ENCODE results near the gene ANKS3. TPM values are rescaled to one million over a fixed set of nuclear protein-coding genes. Genes with fewer than 3 reads are reported as not detected.

Gene ANKS3
- total and polyA plus RNA-seq, 2 donors from 2014 or later: 20.7 to 27.6 TPM

GRCh38 chr16:4693956-4694641 is 40.0 kb downstream of the ANKS3 start:
- TF ChIP-seq, protein P1, sequence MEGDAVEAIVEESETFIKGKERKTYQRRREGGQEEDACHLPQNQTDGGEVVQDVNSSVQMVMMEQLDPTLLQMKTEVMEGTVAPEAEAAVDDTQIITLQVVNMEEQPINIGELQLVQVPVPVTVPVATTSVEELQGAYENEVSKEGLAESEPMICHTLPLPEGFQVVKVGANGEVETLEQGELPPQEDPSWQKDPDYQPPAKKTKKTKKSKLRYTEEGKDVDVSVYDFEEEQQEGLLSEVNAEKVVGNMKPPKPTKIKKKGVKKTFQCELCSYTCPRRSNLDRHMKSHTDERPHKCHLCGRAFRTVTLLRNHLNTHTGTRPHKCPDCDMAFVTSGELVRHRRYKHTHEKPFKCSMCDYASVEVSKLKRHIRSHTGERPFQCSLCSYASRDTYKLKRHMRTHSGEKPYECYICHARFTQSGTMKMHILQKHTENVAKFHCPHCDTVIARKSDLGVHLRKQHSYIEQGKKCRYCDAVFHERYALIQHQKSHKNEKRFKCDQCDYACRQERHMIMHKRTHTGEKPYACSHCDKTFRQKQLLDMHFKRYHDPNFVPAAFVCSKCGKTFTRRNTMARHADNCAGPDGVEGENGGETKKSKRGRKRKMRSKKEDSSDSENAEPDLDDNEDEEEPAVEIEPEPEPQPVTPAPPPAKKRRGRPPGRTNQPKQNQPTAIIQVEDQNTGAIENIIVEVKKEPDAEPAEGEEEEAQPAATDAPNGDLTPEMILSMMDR (IDR thresholded peaks at IDR 0.05; ENCODE audit: borderline replicate concordance, extremely low read depth, insufficient read depth): no peak
- Histone ChIP-seq H3K36me3 (ENCODE audit: control insufficient read depth in 2 of 3, insufficient read depth in 3 of 3, low read length in 3 of 3) (peaks cover 2 to 16% (median 6%) of the 10 kb centered on the region in 3 donors), H3K9me3 (ENCODE audit: control insufficient read depth in 2 of 3, insufficient read depth in 1 of 3, low read length in 3 of 3) (no peaks in the 10 kb centered on the region), H3K4me3 (ENCODE audit: low read length in 3 of 3) (peak overlapping the region; percentile 65 to 77 (median 71)), H3K9ac (ENCODE audit: low read length in 3 of 3) (peak overlapping the region; percentile 33 to 69 (median 58)), H3K4me1 (ENCODE audit: control insufficient read depth in 2 of 3, insufficient read depth in 2 of 3, low read depth in 1 of 3, low read length in 3 of 3) (peaks cover 0 to 34% (median 3%) of the 10 kb centered on the region in 3 donors), H3K27ac (ENCODE audit: low read depth in 2 of 2, low read length in 2 of 2) (peak overlapping the region; percentile 84 to 89), H3K27me3 (ENCODE audit: control insufficient read depth, insufficient read depth, low read length) (no peaks in the 10 kb centered on the region)
- FAIRE-seq (no peak), DNase-seq (peak; percentile 88 to 92 (median 91))
- intact Hi-C loops (cut with DNase I): no loop called here

- Histone ChIP-seq H3K4me3 (ENCODE audit: low read length in 3 of 3) (peak within 1 kb of the TSS; percentile 69 to 78 (median 77)), H3K4me1 (ENCODE audit: control insufficient read depth in 2 of 3, insufficient read depth in 2 of 3, low read depth in 1 of 3, low read length in 3 of 3) (peaks cover 0 to 34% (median 3%) of the 10 kb centered on the region in 3 donors), H3K27ac (ENCODE audit: low read depth in 2 of 2, low read length in 2 of 2) (peak within 1 kb of the TSS; percentile 84 to 89), H3K9me3 (ENCODE audit: control insufficient read depth in 2 of 3, insufficient read depth in 1 of 3, low read length in 3 of 3) (no peaks in the 10 kb centered on the region), H3K27me3 (ENCODE audit: control insufficient read depth, insufficient read depth, low read length) (no peaks in the 10 kb centered on the region), H3K9ac (ENCODE audit: low read length in 3 of 3) (peak within 1 kb of the TSS; percentile 51 to 73 (median 69)), H3K36me3 (ENCODE audit: control insufficient read depth in 2 of 3, insufficient read depth in 3 of 3, low read length in 3 of 3) (peaks cover 2 to 15% (median 6%) of the 10 kb centered on the region in 3 donors)
- no peak for FAIRE-seq
- peak; percentile 97 to 99 (median 98) for DNase-seq
- intact Hi-C loops (cut with DNase I): no loop called here
- TF ChIP-seq, protein P1 (IDR thresholded peaks at IDR 0.05; ENCODE audit: borderline replicate concordance, extremely low read depth, insufficient read depth): peak; percentile 33
Observed at GRCh38 chr16:4693296-4693955, 40.6 kb downstream of the ANKS3 start, which contains the start of gene NUDT16L1. NUDT16L1 (plus strand) TSS chr16:4693562; CDS start chr16:4693727, 165 bp downstream.

DNA sequence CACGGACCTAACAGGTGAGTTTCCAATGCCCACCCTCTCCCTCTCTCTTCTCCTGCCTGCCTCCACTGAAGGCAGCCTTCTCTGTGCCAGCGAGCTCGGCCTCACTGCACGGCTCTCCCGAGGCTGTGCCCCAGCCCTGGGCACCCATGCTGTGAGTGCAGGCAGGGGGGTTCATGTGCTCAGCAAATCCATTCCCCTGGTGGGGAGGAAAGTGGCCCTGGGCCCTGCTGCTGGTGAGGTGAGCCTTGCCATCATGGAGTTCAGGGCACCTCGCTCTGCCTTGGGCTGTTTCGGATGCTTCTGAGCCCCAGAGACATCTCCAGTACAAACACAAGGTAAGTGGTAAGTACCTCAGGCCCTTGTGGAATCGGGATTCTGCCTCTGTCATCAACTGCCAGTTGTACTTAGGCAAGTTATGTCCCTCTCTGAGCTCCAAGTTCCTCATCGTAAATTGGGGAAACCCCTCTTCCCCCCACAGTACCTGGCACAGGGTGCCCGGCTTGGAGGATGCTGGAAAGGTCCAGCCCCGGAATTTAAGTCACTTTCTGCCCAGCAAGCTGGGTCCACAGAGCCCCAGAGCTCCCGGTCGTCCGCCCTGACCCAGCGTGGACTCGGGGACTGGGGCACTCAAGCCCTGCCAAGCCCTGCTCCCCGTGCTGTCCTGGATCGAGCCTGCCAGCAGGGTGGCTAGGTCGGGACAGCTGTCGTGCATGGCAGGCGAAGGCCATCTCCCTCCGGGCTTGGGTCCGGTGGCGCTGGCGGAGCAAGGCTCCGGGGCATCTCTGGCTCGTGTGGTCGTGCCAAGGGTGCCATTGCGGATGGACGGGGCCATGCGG is 41.4 kb downstream of the ANKS3 start:
- FAIRE-seq: no peak
- Histone ChIP-seq H3K27ac (ENCODE audit: low read depth in 2 of 2, low read length in 2 of 2) (peak overlapping the region; percentile 51 to 83), H3K9me3 (ENCODE audit: control insufficient read depth in 2 of 3, insufficient read depth in 1 of 3, low read length in 3 of 3) (no peaks in the 10 kb centered on the region), H3K36me3 (ENCODE audit: control insufficient read depth in 2 of 3, insufficient read depth in 3 of 3, low read length in 3 of 3) (peaks cover 2 to 15% (median 6%) of the 10 kb centered on the region in 3 donors), H3K4me3 (ENCODE audit: low read length in 3 of 3) (peak overlapping the region; percentile 69 to 78 (median 77)), H3K9ac (ENCODE audit: low read length in 3 of 3) (peak overlapping the region; percentile 48 to 73 (median 51)), H3K4me1 (ENCODE audit: control insufficient read depth in 2 of 3, insufficient read depth in 2 of 3, low read depth in 1 of 3, low read length in 3 of 3) (peaks cover 0 to 34% (median 3%) of the 10 kb centered on the region in 3 donors), H3K27me3 (ENCODE audit: control insufficient read depth, insufficient read depth, low read length) (no peaks in the 10 kb centered on the region)
- no peak for DNase-seq
- intact Hi-C loops (cut with DNase I): no loop called here
- TF ChIP-seq, protein P1 (IDR thresholded peaks at IDR 0.05; ENCODE audit: borderline replicate concordance, extremely low read depth, insufficient read depth): no peak
